Lower leg skin (tissue), 3 donors: ENCODE data around the gene SLC25A51.

Source experiments
- CTCF ChIP-seq, 3 donors: fragments of 450-650 bp; IDR thresholded peaks; one replicate each; pipeline ENCODE4 v1.5.1; 2016; ENCODE audit warnings: antibody characterized with exemption in 3 of 3, mild to moderate bottlenecking in 3 of 3, moderate library complexity in 2 of 3
- POLR2A ChIP-seq, 2 donors: fragments of 450-650 bp; IDR thresholded peaks; one replicate each; pipeline ENCODE4 v1.6.1; 2016 to 2017; ENCODE audit warnings: antibody characterized with exemption in 2 of 2, mild to moderate bottlenecking in 1 of 2, moderate library complexity in 1 of 2

GRCh38 chr9:37899041-37899440 is 4.9 kb downstream of the SLC25A51 start:
- TF ChIP-seq CTCF (IDR thresholded peaks at IDR 0.05) (no peak), POLR2A (IDR thresholded peaks at IDR 0.05) (no peak)
